Measurements from ENCODE around the gene IFNL1. TPM values are rescaled to one million over a fixed set of nuclear protein-coding genes. Genes with fewer than 3 reads are reported as not detected.
A peak's percentile ranks its signal among the peaks of the same experiment; 100 is the strongest.
"Not testable (repeated sequence)": the region's sequence is repeated elsewhere in the genome, so short reads cannot be mapped to it uniquely, and the experiment has no call there.

The IFNL1 gene
- total RNA-seq, 1 donor from 2014 or later = not detected

GRCh38 chr19:39335168-39335548 lies 39.0 kb downstream of the IFNL1 start:
- Mint-ChIP-seq H3K4me3 (no peak overlapping the region), H3K9me3 (no peaks in the 10 kb centered on the region), H3K36me3 (ENCODE audit: low read depth) (no peaks in the 10 kb centered on the region), H3K4me1 (no peaks in the 10 kb centered on the region), H3K27me3 (ENCODE audit: low read depth) (peaks cover 10% of the 10 kb centered on the region), H3K27ac (ENCODE audit: unreplicated experiment) (no peak overlapping the region)
- no peak for DNase-seq (ENCODE audit: low read depth, low spot score)
- TF ChIP-seq CTCF (conservative IDR thresholded peaks at IDR 0.05) = no peak

- Mint-ChIP-seq H3K4me3 (no peak overlapping the region), H3K9me3 (no peaks in the 10 kb centered on the region), H3K27ac (ENCODE audit: unreplicated experiment) (no peak overlapping the region), H3K27me3 (ENCODE audit: low read depth) (peaks cover 6% of the 10 kb centered on the region), H3K36me3 (ENCODE audit: low read depth) (no peaks in the 10 kb centered on the region), H3K4me1 (peaks cover 10% of the 10 kb centered on the region)
- no peak for TF ChIP-seq CTCF (conservative IDR thresholded peaks at IDR 0.05)
- no peak for DNase-seq (ENCODE audit: low read depth, low spot score)
Observed at GRCh38 chr19:39336483-39336882, 40.3 kb downstream of the IFNL1 start.

GRCh38 chr19:39339674-39340073 lies 43.5 kb downstream of the IFNL1 start:
- H3K9me3 Mint-ChIP-seq = no peaks in the 10 kb centered on the region
- no peak for TF ChIP-seq CTCF (conservative IDR thresholded peaks at IDR 0.05)
- peak overlapping the region; percentile 99 for H3K4me3 Mint-ChIP-seq
- H3K4me1 Mint-ChIP-seq = peaks cover 31% of the 10 kb centered on the region
- H3K36me3 Mint-ChIP-seq (ENCODE audit: low read depth) = peaks cover 1% of the 10 kb centered on the region
- H3K27me3 Mint-ChIP-seq (ENCODE audit: low read depth) = peaks cover 6% of the 10 kb centered on the region
- no peak for DNase-seq (ENCODE audit: low read depth, low spot score)
- H3K27ac Mint-ChIP-seq (ENCODE audit: unreplicated experiment) = no peak overlapping the region

GRCh38 chr19:39340156-39340555 lies 43.9 kb downstream of the IFNL1 start:
- H3K27ac Mint-ChIP-seq (ENCODE audit: unreplicated experiment); H3K36me3 Mint-ChIP-seq (ENCODE audit: low read depth): not testable (repeated sequence)

GRCh38 chr19:39341129-39341718 lies 45.0 kb downstream of the IFNL1 start:
- Mint-ChIP-seq H3K36me3 (ENCODE audit: low read depth) (peaks cover 6% of the 10 kb centered on the region), H3K27ac (ENCODE audit: unreplicated experiment) (peak overlapping the region; percentile 88), H3K27me3 (ENCODE audit: low read depth) (peaks cover 3% of the 10 kb centered on the region), H3K9me3 (no peaks in the 10 kb centered on the region), H3K4me3 (peak overlapping the region; percentile 99), H3K4me1 (peaks cover 44% of the 10 kb centered on the region)
- peak; percentile 36 for DNase-seq (ENCODE audit: low read depth, low spot score)
- TF ChIP-seq CTCF (conservative IDR thresholded peaks at IDR 0.05) = no peak

More at GRCh38 chr19:39340156-39340555, 43.9 kb downstream of the IFNL1 start:
- not testable (repeated sequence) for H3K9me3 Mint-ChIP-seq; DNase-seq (ENCODE audit: low read depth, low spot score); H3K27me3 Mint-ChIP-seq (ENCODE audit: low read depth)
- Mint-ChIP-seq H3K4me3 (peak overlapping the region; percentile 99), H3K4me1 (peaks cover 35% of the 10 kb centered on the region)

GRCh38 chr19:39341719-39342604 lies 45.8 kb downstream of the IFNL1 start, which contains the start of gene SAMD4B:
Gene SAMD4B, plus strand, starts transcription at chr19:39342421. Its CDS starts 14,473 bp downstream, at chr19:39356894.
- DNase-seq (ENCODE audit: low read depth, low spot score) = peak; percentile 96
- Mint-ChIP-seq H3K27ac (ENCODE audit: unreplicated experiment) (peak within 1 kb of the TSS; percentile 92), H3K9me3 (no peaks in the 10 kb centered on the region), H3K36me3 (ENCODE audit: low read depth) (peaks cover 6% of the 10 kb centered on the region), H3K27me3 (ENCODE audit: low read depth) (peaks cover 3% of the 10 kb centered on the region), H3K4me3 (peak within 1 kb of the TSS; percentile 99), H3K4me1 (peaks cover 44% of the 10 kb centered on the region)
- peak; percentile 86 for TF ChIP-seq CTCF (conservative IDR thresholded peaks at IDR 0.05)
